ENCODE data around the gene MAP3K12. TPM values are rescaled to one million over a fixed set of nuclear protein-coding genes. Genes with fewer than 3 reads are reported as not detected.

MAP3K12 gene
- total and polyA plus RNA-seq, 10 of the 15 experiments (the other 5 are each of a cell fraction or from before 2014, with no cell fraction given), result 0.45 to 14.9 (median 6.9) TPM

GRCh38 chr12:53476769-53477209 lies 22.5 kb downstream of the MAP3K12 start:
- ATAC-seq (peak; percentile 60), DNase-seq (ENCODE audit: low read depth, low spot score) (no peak), FAIRE-seq (no peak)
- Histone ChIP-seq H3K27me3 (replicated peaks in 1 of 2; ENCODE audit: control insufficient read depth in 2 of 2, insufficient read depth in 2 of 2, low read length in 1 of 2) (no peaks in the 10 kb centered on the region), H3K4me2 (ENCODE audit: control insufficient read depth, insufficient read depth) (no peak overlapping the region), H3K9me3 (replicated peaks; ENCODE audit: control insufficient read depth, insufficient read depth, low read length) (no peaks in the 10 kb centered on the region), H3K27ac (ENCODE audit: control insufficient read depth, insufficient read depth) (no peak overlapping the region), H3K36me3 (ENCODE audit: control insufficient read depth in 2 of 2, insufficient read depth in 2 of 2, low read length in 1 of 2) (peaks cover 25 to 50% of the 10 kb centered on the region in 2 experiments), H4K20me1 (ENCODE audit: control insufficient read depth, insufficient read depth) (peaks cover 3% of the 10 kb centered on the region), H3K9ac (ENCODE audit: control insufficient read depth, insufficient read depth, low read length) (no peak overlapping the region), H3K4me3 (no peak overlapping the region), H3K4me1 (ENCODE audit: control insufficient read depth, insufficient read depth, low read length) (0 out of 2 replicates have a peak, but pooled peaks cover 2% of the 10 kb centered on the region), H3K79me2 (ENCODE audit: control insufficient read depth, insufficient read depth, low read length) (peaks cover 2% of the 10 kb centered on the region; the same call in 1 of the 2 replicates), H2AFZ (ENCODE audit: control insufficient read depth, low read depth, low read length) (no peak overlapping the region)
- ChIA-PET RAD21 (ENCODE audit: unreplicated experiment) (interaction anchor here (0.5 to 4.2 kb wide), 4 partner anchors 8 to 124 kb away, joined by 3 to 15 read pairs (median 4); no protein-coding TSS in a partner anchor), SMC1A (ENCODE audit: uncharacterized antibody, unreplicated experiment) (interaction anchor here (0.7 to 6.5 kb wide), 11 partner anchors 9 to 153 kb away, joined by 3 to 32 read pairs (median 3); partner anchors contain the start of gene NPFF), CTCF (interaction anchor here (0.6 to 4.4 kb wide), 29 partner anchors 9 to 938 kb away, joined by 3 to 30 read pairs (median 4); partner anchors contain the start of gene TARBP2), POLR2A (interaction anchor here (0.6 to 1.5 kb wide), 3 partner anchors 9 to 132 kb away, joined by 3 to 4 read pairs (median 4); no protein-coding TSS in a partner anchor)
- no TSS peak for BruUV-seq (replicated peaks)
- TF ChIP-seq POLR2AphosphoS5 (IDR thresholded peaks at IDR 0.05; ENCODE audit: low read length) (peak; percentile 36; the same call in 1 of the 2 replicates), JUND (IDR thresholded peaks at IDR 0.05; ENCODE audit: low read depth, low read length) (no peak), CTCF (IDR thresholded peaks at IDR 0.05 in 2 of 3, conservative IDR thresholded peaks at IDR 0.05 in 1 of 3; ENCODE audit: control insufficient read depth in 2 of 3, extremely low read depth in 1 of 3, insufficient read depth in 1 of 3, low read depth in 3 of 3, low read length in 3 of 3) (peak in 2 of 3 experiments; percentile 10 to 34; a peak in 2 of 6 replicates), ZNF274 (IDR thresholded peaks at IDR 0.05; ENCODE audit: insufficient read depth, insufficient read length) (no peak)
- in situ Hi-C loops (cut with MboI) (loop anchor here (10.0 kb wide), 1 partner anchor 452 kb away; no protein-coding TSS in a partner anchor), intact Hi-C loops (cut with micrococcal nuclease; ENCODE audit: unreplicated experiment) (no loop called here)
- 66% methylated on average over 2 of the region's 2 CpGs for WGBS (ENCODE audit: insufficient coverage, insufficient replicate concordance, low lambda C conversion rate, missing lambda C conversion rate)
